ENCODE data around the gene TBC1D17.

TBC1D17 gene

DNA sequence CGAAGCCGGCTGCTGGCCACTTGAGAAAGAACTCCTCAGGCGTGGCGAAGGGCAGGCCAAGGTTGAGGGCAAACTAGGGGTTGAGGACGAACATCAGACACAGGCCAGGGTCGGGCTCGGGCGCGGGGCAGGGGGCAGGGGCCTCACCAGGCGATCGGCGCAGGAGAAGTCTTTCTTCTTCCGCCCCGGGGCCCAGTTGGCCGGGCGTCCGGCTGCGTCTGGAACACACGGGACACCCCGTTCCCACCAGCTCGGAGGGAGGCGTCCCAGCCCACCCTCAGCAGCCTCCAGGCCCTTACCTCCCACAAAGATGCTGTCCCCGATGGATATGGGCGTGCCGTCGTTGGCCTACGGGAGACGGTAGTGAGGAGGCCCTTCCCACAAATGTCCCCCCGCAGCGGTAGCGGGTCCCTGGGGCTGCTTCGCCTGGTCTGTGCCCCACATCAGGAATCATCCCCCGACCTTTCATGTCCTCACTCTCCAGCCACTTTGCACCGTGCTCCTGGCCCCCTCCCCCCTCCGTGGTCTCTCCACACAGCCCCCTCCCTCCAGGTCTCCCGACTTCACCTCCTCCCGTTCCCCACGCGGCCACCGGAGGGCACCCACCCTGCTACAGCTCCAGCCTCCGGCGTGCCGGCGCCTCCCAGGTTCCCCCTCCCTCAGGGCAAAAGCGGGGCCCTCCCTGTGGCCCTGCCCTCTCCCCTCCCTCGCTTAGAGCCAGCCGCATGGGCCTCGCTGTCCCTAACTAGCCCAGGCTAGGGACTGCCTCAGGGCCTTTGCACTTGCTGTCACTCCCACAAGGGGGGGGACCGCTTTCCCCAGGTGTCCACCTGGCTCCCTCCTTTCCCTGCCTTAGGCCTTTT lies 14.9 kb upstream of the TBC1D17 start:
- DNase-seq, result no peak

DNA sequence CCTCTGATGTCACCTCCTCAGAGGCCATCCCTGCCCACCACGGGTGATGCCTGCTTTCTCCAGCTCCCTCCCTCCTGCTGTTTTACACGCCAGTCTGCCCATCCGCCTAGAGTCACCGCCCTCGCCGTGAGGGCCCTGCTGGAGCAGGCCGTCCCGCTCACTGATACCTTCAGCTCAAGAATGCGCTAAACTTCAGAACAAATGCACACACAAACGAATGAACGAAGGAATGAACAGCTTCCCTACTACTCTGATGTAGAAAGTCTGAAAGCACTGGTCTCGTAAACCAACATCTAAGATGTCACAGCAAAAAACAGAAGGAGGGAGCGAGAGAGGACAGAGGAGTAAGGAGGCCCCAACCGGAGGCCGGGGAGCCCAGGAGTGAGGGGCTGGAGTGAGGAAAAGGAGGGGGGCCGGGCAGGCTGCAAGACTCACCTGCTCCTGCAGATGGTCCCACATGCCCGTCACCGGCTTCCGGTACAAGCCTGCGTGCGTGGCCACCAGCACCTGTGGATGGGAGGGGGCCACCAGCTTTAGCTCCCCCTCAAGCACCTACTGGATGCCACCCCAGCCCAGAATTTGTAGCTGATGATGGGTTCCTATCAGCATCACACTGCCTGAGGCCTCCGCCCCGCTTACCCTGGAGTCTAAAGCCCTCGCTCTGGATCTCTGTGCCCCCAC lies 14.1 kb upstream of the TBC1D17 start:
- DNase-seq, result no peak

DNA sequence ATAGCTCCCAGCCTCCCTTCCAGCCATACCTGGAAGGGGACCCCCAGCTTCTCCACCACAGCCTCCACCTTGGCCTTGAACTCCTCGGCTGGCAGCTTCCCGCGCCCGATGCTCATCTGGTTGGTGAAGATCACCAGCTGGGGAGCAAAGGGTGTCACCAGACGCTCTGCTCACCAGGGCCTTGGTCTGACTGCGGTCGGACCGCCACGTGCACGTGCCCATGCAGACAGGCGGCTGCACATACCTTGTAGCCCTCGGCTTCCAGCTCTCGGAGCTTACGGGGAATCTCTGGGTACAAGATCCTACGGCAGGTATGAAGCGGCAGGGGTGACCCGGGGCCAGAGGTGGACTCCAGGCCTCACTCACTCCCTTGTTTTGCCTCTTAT lies 13.6 kb upstream of the TBC1D17 start:
- no peak for DNase-seq

DNA sequence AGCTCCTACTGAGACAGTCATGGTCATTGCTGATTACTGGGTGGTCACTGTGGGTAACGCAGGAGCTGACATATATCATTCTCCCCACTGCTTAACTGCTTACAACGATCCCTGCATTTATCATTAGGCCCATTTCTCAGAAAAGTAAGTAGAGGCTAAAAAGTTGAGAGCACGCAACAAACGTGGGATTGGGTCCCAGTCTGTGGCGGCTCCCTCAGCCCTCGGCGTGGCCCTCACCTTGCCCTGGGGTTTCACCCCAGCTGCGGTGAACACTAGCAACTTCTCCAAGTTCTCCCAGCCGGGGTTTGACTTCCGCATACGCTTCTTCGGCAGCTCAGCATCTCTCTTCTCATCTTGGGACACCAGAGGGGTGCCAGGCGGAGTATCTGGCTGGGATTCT lies 12.6 kb upstream of the TBC1D17 start:
- no peak for DNase-seq

DNA sequence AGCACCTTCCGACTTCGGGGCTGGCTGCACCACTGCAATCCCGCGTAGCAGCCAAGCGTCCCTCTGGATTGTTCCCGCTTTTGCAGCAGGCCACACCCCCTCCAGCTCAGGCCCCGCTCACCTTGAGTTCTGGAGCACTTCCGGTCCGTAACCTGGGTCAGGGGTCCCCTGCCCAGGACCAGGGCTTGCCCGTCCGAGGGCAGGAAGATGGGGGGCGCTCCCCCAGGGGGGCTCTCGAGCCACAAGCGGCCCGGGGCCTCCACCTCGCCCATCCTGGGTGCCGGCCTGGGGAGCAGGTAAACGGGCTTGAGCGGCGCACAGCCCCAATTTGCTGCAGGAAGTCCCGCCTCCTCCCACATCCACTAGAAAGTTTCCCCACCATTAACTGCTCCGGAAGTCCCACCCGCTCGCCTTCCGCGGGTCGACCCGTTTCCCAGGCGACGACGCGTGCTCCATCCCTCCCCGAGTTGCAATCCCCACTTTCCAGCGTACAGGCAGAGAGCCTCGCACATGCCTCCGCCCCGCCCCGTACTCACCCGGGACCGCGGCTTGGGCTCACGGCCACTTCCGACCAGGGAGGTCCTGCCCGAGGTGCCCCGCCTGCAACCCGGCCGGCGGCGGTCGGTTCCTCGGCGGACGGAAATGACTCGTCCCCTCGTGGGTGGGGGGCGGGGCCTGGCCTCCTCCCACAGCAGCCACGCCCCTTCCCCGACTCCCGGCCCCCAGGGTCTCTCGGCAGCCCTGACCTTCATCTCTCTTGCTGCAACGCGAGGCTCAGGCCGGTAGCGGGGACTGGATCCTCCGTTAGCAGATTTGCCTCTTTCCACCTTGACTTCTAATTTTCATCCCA lies 10.3 kb upstream of the TBC1D17 start, which contains the start of gene PNKP:
Gene PNKP, minus strand, starts transcription at position 644 of the 850 bp plus-strand sequence. Its CDS starts 372 bp downstream, at position 272.
- DNase-seq, result peak; percentile 89

DNA sequence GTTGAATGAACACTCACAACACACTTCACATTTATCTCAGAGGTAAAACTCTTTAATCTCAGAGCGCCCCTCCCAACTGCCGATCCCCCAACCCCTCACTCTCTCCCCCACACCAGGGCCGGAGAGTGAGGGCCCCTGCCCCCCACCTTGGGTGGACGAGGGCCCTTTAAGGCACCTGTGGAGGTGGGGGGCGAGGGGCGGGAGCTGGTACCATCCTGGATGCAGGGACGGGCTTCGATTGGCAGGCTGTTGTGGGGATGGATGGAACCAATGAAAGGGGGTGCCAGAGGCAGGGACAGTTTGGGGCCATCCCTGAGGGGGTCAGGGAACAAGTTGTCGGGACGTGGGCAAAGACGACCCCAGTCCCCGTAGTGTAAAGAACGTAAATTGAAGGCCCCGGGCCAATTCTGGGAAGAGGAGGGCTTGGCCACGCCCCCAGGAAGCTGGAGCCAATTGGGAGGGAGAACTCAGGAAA lies 8.5 kb upstream of the TBC1D17 start:
- DNase-seq, result peak; percentile 80

DNA sequence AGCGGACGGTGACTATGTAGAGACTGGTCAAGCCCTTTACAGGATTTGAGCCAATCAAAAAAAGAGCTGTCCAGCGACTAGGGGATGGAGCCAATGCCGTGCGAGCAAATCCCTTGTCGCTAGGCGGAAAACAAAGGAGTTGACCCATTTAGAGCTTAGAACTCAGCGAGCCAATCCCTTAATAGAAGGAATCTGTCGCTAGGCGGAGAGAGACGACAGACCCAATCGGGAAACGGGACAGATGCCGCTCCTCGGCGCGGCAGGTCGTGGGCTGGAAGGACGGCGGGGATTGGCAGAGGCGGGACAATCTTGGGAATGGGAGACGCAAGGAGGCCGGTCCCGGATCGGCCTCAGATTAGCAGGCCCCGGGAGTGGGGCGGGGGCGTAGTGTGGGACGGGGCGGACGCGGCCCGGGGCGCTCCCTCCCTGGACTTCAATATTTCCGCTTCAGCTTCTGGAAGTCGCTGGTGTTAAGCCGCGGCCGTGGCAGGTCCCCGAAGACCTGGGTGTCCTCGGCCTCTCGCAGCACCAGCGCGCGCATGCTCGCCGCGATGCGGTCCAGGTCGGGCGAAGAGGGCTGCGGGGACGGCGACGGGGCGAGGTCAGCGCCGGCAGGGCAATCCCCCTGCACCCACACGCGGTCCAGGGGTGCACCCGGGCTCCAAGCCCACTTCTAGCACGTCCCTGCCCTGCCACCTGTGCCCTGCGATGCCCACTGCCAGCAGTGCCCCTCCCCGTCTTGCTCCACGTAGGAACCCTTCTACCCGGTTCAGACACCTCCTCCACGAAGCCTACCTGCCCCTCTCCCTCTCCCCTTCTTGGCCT lies 7.8 kb upstream of the TBC1D17 start:
- DNase-seq, result peak; percentile 98

DNA sequence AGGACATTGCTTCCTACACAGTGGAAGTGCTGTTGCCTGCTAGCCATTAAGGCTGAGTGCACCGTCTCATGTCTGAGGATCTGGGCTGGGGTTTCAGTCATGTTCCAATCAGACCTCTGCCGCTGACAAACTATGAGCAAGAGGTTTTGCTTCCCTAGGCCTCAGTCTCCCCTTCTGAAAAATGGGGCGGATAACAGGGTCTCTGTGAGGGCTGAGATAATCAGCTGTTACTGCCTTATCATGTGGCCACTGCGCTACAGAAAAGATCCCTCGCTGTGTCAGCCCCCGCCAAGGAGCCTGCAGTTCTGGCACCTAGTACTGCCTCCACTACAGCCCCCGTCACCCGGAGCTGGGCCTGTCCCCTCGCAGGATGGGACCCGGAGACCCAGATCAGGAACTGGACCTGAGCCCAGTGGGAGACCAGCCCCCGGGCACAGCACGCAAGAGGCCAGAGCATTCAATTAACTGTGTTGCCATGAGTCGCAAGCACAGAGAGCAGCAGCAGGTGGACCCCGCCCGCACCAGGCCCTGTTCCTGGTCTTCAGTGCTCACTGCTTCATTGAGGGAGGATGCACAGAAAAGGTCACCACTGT lies 7.1 kb upstream of the TBC1D17 start:
- no peak for DNase-seq

DNA sequence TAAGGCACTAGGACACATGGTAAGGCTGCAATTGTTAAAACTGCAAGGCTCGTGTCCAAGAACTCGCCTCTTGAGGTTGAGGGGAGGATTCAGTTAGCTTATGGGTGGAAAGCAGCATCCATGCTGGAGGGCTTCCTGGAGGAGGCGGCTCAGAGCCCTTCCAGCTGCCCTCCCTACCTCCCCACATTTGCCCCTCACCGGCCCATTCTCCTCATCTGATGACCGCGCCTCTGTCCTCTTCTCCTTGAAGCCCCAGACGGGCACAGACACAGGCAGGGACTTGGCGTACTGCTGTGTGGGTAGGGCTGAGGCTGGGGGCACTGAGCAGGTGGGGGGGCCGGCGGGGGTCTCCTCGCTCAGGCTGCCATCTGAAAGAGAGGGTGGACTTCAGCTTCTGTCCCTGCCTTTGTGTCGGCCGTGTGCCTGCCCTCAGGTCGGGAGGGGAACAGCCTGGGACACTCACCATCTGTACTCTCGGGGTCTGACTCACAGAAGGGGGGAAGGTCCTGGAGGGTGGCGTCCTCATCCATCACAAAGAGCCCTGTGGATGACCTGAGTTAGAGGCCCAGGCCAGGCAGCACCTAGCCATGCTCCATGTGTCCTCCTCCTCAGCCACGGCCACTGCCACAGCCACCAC lies 6.0 kb upstream of the TBC1D17 start:
- DNase-seq, result no peak

DNA sequence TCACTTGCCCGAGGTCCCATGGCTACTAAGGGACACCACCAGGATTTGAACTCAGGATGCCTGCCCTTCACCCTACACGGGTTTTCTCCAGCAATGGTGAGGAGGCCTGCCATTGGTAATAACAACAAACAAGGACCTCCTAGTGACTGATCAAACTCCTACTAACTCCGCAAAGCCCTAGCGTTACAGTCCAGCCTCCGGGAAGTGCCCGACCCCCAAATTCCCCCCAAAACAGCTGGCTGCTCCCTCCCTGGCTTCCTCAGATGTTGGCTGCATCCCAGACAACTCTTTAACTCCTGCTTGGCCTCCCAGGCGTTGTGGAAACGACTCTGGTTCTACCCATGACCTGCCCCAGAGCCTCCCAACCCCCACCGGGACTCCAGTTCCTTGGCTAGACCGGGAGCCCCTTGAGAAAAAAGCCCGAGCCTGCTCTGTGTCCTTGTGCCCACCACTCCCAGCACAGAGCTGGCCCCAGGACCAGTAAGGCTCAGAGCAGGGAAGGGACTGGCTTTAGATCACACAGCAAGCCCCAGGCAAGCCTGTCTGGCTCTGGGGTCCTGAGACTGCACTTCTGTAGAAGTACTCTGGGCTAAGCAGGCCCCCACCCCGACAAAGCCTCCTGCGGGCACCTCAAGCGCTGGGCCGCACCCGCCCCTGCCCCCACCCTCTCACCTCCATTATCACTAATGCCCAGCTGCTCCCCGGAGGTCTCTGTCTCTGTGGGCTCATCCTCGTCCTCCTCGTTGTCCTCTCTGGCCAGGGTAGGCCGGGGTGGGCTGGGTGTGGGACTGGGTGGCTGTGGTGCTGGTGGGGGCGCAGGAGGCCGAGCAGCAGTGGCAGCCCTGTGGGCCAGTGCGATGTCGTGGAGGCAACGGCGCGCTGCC lies 5.0 kb upstream of the TBC1D17 start:
- DNase-seq, result no peak

DNA sequence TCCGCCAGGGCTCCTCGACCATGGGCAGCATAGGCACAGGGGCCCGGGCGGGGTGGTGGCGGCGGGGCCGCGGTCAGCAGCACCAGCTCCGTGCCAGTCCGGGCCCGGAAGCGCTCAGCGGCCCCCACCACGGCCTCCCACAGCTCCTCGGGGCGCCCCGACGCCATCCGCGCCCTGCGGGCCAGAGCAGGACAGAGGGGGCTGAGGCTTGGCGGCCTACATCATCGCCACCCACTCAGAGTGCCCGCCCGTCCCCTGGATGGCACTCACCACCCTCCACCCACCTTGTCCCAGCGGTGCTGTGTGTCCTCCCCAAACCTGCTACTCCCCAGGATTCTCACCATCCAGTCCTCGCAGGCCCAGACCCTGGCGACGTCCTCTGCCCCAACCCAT lies 4.4 kb upstream of the TBC1D17 start:
- DNase-seq, result no peak

DNA sequence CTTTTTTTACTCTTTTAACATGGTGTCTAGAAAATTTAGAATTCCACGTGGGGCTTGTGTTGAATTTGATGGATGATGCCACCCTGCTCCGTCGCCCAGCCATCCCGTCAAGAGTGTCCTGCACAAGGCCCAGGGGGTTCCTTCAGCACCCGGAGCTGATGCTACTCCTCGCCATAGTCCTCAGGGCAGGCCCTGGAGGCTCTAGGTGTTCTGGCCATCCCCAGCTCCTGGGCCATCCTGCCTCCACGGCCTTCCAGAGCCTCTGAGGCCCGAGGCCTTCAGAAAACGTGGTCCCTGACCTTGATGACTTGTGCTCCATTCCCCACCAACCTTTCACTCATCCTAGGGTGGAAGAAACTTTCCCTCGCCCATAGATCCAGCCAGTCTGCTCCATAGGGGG lies 3.7 kb upstream of the TBC1D17 start:
- no peak for DNase-seq

DNA sequence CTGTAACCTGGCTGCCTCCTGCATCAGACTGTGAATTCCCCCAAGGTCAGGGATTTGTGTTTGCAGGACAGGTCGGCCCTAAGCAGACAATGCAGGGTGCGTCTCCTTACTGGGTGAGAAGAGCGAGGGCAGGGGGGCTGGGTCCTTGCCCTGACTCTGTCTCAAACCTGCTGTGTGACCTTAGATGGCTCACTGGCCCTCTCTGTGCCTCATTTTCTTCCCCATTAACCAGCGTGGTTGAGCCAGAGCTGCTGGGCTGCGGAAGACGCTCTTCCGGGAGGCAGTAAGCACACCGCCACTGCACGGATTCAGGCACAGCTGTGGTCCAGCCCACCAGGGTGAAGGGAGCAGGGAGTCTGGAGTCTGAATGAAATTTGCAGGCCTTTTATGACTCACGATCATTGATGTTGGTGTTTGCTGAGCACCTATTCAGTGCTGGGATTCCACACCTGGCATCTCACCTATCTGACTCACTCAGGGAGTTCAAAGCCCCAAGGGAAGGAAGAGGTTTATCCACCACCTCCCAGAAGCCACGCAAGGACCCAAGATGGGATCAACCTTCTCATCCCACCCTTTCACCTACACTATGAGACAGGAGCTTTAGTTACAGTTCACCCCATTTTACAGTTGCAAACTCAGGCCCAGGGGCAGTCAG lies 2.9 kb upstream of the TBC1D17 start:
- no peak for DNase-seq

DNA sequence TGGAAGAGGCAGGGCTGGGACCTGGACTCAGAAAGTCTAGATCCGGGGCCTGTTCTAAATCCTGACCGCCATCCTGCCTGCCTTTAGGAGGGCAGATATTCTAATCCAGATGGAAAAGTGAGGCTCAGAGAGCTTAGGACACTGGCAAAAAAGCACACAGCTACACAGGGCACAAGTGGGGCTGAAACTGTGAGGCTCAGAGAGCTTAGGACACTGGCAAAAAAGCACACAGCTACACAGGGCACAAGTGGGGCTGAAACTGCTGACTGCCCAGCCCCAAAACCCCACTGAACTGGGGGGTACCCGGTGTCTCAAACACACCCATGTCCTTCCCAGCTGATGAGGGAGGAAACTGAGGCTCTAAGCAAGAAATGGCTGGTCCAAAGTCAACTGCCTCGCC lies 2.3 kb upstream of the TBC1D17 start:
- DNase-seq, result no peak

DNA sequence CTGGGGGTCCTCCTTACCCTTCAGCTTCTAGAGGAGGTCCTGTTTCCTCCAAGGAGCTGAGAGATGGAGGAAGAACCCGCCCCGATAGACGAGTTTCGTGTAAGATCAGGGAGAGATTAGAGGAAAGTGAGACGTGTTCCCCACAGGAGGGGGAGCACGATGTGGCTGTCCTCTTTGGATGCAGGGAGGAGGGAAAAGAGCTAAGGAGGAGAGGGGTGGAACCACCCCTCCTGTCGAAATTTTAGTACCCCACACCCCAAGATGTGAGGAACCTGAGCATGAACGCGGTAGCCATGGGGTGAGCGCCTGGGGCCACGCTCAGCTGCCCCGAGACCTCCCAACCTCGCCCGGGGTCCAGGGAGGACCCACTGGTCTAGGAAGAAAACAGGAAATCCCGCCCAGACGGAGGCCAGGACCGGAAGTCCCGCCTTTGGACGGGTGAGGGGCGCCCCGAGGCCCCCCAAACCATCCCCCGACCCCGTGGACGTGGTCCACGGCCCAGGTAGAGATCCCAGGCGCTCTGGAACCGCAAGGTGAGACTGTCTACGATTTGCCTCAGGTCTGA lies 1.6 kb upstream of the TBC1D17 start:
- DNase-seq, result peak; percentile 32

DNA sequence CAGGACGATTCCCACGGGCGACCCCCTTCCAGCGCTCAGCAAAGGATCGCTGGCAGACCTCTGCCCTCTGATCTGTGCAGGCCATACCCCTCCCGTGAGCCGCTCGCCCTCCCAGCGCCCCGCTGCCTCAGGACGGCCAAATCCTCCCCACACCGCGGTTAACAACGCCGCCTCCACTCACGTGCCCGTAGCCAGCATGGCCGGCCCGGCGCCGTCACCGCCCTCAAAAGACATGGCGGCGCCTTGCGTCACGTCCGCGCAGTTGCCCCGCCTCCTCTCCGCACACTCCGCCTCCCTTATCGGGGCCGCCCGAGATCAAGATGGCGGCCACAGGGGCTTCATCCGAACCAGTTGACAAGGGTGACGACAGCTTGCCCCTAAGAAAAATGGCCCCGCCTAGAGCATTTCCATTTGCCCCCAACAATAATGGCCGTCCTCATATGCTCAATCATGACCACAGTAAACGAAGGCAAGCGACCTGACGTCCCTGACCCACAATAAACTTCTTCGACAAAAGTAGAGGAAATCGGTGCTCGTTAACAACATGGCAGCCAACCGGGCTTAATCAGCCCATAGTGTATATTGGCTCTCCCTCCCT lies 981 bp upstream of the TBC1D17 start:
- peak; percentile 95 for DNase-seq

DNA sequence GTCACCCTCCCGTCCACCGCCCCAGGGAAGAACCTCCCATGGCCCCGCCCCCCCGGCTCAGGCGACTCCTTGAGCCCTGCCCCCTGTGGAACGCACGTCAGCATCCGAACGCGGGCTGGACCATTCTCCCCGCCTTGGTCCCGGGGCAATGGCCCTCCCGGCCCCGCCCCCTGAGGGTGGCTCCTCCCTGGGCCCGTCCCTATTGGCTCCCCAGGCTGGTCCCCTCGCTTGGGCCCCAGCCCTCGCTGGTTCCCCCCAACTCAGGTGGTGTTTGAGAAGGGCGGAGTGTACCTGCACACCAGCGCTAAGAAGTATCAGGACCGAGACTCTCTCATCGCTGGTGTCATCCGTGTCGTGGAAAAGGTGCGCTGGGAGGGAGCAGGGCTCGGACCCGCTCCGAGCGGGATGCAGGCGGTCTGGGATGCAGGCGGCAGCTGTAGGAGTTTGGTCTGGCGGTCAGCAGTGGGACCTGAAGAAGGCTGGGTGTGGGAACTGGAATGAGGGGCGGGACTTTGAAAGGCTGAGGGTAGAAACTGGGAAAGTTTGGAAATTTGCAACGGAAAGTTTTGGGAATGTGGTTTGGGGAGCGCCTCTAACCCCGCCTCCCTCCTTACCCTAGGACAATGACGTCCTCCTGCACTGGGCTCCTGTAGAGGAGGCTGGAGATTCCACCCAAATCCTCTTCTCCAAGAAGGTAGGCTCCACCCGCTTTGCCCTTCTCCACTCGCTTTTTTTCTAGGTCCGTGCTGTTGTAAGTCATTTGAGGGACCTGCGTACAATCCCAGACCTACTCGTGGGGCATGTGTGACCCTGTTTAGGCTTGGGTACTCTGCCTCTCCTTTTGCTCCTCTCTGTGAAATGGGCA lies 609 bp downstream of the TBC1D17 start:
- peak; percentile 92 for DNase-seq

DNA sequence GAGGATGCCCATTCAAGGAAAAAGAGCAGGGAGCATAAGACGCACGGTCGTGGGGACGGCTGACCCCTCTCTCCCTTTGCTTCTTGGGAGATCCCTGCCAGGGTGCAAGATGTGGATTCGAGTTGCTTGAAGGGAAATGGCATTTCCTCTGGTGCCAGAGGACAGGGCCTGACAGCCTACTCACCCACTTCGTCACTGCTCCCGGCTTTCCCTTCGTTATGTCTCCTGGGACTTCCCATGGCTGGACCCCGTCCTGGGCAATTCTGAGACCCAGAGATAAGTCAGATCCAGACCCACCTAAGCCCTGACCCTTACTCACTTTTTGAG lies 1.2 kb downstream of the TBC1D17 start:
- no peak for DNase-seq

Data from NCI-H345 (cell line).